CD4-positive, CD25-positive, alpha-beta regulatory T cell (primary cell): Measurements from ENCODE around the gene BRPF1. TPM values are rescaled to one million over a fixed set of nuclear protein-coding genes. Genes with fewer than 3 reads are reported as not detected.

Experiments used
- ATAC-seq, 2 donors: fragments of 150-1000 bp; cut with Tn5 transposase; one replicate each; pipeline ENCODE4 v1.10.0; 2021; ENCODE audit warnings: low read depth in 2 of 2, moderate number of reproducible peaks in 2 of 2, moderate library complexity in 1 of 2
- DNase-seq, 3 donors: peaks; one replicate each; pipeline versions ENCODE4 v3.0.0 to v3.0.0-alpha.2; 2012 to 2022; ENCODE audit warnings: mixed read lengths in 1 of 3
- H3K27ac ChIP-seq: one replicate; pipeline ENCODE4 v1.7.0; 2013; ENCODE audit warnings: mild to moderate bottlenecking, low read length; ENCODE audit not compliant: insufficient read depth, poor library complexity, severe bottlenecking
- H3K27me3 ChIP-seq: one replicate; pipeline ENCODE4 v1.7.0; 2013; ENCODE audit warnings: low read length; ENCODE audit not compliant: control insufficient read depth, insufficient read depth
- H3K36me3 ChIP-seq: one replicate; pipeline ENCODE4 v1.7.0; 2013; ENCODE audit warnings: mild to moderate bottlenecking, low read length, moderate library complexity; ENCODE audit not compliant: control insufficient read depth, insufficient read depth
- H3K4me1 ChIP-seq: 2 replicates; pipeline ENCODE4 v1.7.0; 2013; ENCODE audit warnings: mild to moderate bottlenecking, low read length; ENCODE audit not compliant: insufficient read depth, control insufficient read depth, poor library complexity, severe bottlenecking
- H3K4me3 ChIP-seq: one replicate; pipeline ENCODE4 v1.7.0; 2013; ENCODE audit warnings: low read depth, mild to moderate bottlenecking, low read length, moderate library complexity
- H3K9me3 ChIP-seq, 2 experiments: 1 replicate in 1 of 2; 2 replicates in 1 of 2; pipeline ENCODE4 v1.7.0; 2013; ENCODE audit warnings: low read length in 2 of 2, mild to moderate bottlenecking in 1 of 2, moderate library complexity in 1 of 2; ENCODE audit not compliant: control insufficient read depth in 2 of 2
- H3K27ac Mint-ChIP-seq, 3 donors: one replicate each; pipeline ENCODE4 v1.8.0; 2020 to 2022; ENCODE audit warnings: mild to moderate bottlenecking in 3 of 3, mixed read lengths in 3 of 3, moderate library complexity in 2 of 3
- H3K27me3 Mint-ChIP-seq: one replicate; pipeline ENCODE4 v1.8.0; 2022; ENCODE audit warnings: mild to moderate bottlenecking, mixed read lengths
- H3K36me3 Mint-ChIP-seq: one replicate; pipeline ENCODE4 v1.8.0; 2020; ENCODE audit warnings: mixed read lengths
- H3K4me1 Mint-ChIP-seq, 4 donors: one replicate each; pipeline ENCODE4 v1.8.0; 2020 to 2022; ENCODE audit warnings: mixed read lengths in 4 of 4, mild to moderate bottlenecking in 1 of 4
- H3K4me3 Mint-ChIP-seq, 4 donors: one replicate each; pipeline ENCODE4 v1.8.0; 2020 to 2022; ENCODE audit warnings: mild to moderate bottlenecking in 4 of 4, mixed read lengths in 4 of 4, moderate library complexity in 3 of 4
- H3K9me3 Mint-ChIP-seq, 7 donors: one replicate each; pipeline ENCODE4 v1.8.0; 2020 to 2022; ENCODE audit warnings: mixed read lengths in 7 of 7, mild to moderate bottlenecking in 3 of 7, moderate library complexity in 2 of 7
- polyA plus RNA-seq, 4 donors: library from polyadenylated mRNA; unstranded; fragments of 300-500 nt; fragmentation: Illumina TruSeq; gene quantifications; one replicate each; pipeline ENCODE4 v1.2.3, GENCODE V29; 2021
- total RNA-seq: library from RNA; stranded (reverse); gene quantifications from one replicate; pipeline ENCODE4 v1.2.3, GENCODE V29; 2022

Gene BRPF1
- total and polyA plus RNA-seq, 5 donors from 2014 or later = 6.7 to 41.2 (median 10.3) TPM

DNA sequence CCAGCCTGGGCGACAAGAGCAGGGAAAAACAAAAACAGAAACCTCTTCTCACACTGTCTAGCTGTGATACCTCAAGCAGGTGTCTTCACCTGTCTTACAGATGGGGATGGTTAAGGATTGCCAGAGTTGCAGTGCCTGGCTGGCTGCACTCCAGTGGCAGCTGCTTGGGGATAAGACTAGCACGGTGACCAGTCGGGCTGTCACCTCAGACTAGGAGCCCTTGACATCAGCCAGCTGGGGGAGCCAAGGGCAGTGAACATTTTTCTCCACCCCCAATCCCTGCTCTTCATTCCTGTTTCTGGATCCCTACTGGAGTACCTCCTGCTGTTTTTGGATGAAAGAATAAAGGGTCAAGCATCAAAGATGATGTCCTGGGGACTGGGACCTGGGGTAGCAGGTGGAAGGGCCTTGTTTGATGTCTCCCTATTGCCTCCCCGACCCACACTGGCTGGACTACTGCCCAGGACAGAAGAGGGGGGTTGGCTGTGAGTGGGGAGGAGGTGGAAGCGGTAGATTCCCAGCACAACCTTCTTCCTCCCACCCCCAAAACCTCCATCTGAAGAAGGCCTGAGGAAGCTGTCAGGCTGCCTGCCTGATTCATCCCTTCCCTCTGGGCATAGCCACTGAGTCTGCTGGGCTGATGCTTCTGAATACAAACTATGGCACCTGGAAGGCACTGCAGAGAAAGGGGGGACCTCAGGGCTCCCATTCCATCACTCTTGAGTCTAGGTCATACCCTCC is 34.9 kb upstream of the BRPF1 start:
- H3K4me3 Mint-ChIP-seq = no peak overlapping the region
- H3K4me1 Mint-ChIP-seq = no peaks in the 10 kb centered on the region
- ATAC-seq = no peak
- peaks cover 77% of the 10 kb centered on the region for H3K36me3 ChIP-seq
- no peaks in the 10 kb centered on the region for H3K27me3 Mint-ChIP-seq
- H3K27me3 ChIP-seq = no peaks in the 10 kb centered on the region
- H3K9me3 ChIP-seq = no peaks in the 10 kb centered on the region
- H3K27ac Mint-ChIP-seq = no peak overlapping the region
- H3K4me1 ChIP-seq = no peaks in the 10 kb centered on the region
- DNase-seq = no peak
- H3K4me3 ChIP-seq = no peak overlapping the region
- H3K36me3 Mint-ChIP-seq = peaks cover 69% of the 10 kb centered on the region
- H3K27ac ChIP-seq = no peak overlapping the region
- H3K9me3 Mint-ChIP-seq = no peaks in the 10 kb centered on the region

GRCh38 chr3:9697892-9698291 is 33.6 kb upstream of the BRPF1 start:
- Mint-ChIP-seq H3K9me3 (no peaks in the 10 kb centered on the region), H3K27ac (no peak overlapping the region), H3K4me1 (peaks cover 0 to 1% (median 0%) of the 10 kb centered on the region in 4 donors), H3K27me3 (no peaks in the 10 kb centered on the region), H3K4me3 (no peak overlapping the region), H3K36me3 (peaks cover 71% of the 10 kb centered on the region)
- DNase-seq = no peak
- ATAC-seq = no peak
- Histone ChIP-seq H3K9me3 (no peaks in the 10 kb centered on the region), H3K36me3 (peaks cover 75% of the 10 kb centered on the region), H3K27me3 (no peaks in the 10 kb centered on the region), H3K27ac (no peak overlapping the region), H3K4me1 (no peaks in the 10 kb centered on the region), H3K4me3 (no peak overlapping the region)

DNA sequence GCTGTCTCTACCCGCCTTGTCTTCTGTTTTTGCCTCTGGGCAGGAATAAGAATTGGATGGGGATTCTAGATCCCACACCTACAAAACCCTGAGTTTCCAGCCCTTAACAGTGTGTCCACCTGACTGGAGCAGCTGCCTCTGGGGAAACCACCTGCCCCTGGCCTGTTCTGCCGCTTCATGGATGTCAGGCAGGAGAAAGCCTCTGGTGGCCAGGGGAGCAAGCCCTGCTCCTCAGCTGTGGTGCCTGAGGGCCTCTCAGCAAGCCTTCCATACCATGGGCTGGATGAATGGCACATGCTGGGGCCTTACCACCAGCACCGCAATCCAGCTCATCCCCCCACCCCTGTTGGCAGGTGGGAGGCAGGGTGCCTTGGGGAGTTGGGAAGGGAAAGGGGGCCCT is 33.2 kb upstream of the BRPF1 start:
- Mint-ChIP-seq H3K27me3 (no peaks in the 10 kb centered on the region), H3K9me3 (no peaks in the 10 kb centered on the region), H3K27ac (no peak overlapping the region), H3K4me3 (no peak overlapping the region), H3K4me1 (peaks cover 0 to 5% (median 0%) of the 10 kb centered on the region in 4 donors), H3K36me3 (peaks cover 71% of the 10 kb centered on the region)
- no peaks in the 10 kb centered on the region for H3K9me3 ChIP-seq
- no peak for DNase-seq
- H3K4me1 ChIP-seq = no peaks in the 10 kb centered on the region
- no peak overlapping the region for H3K27ac ChIP-seq
- ATAC-seq = no peak
- peaks cover under 1% of the 10 kb centered on the region for H3K27me3 ChIP-seq
- H3K4me3 ChIP-seq = no peak overlapping the region
- H3K36me3 ChIP-seq = peaks cover 74% of the 10 kb centered on the region

- Histone ChIP-seq H3K27ac (no peak overlapping the region), H3K9me3 (no peaks in the 10 kb centered on the region), H3K4me3 (no peak overlapping the region), H3K36me3 (peaks cover 53% of the 10 kb centered on the region), H3K27me3 (peaks cover 2% of the 10 kb centered on the region), H3K4me1 (peaks cover 13% of the 10 kb centered on the region)
- Mint-ChIP-seq H3K4me1 (peaks cover 0 to 20% (median 0%) of the 10 kb centered on the region in 4 donors), H3K4me3 (no peak overlapping the region), H3K27me3 (peaks cover 7% of the 10 kb centered on the region), H3K27ac (no peak overlapping the region), H3K9me3 (no peaks in the 10 kb centered on the region), H3K36me3 (peaks cover 55% of the 10 kb centered on the region)
- DNase-seq = no peak
- ATAC-seq = no peak
Measured at GRCh38 chr3:9700536-9700935, 31.0 kb upstream of the BRPF1 start.

DNA sequence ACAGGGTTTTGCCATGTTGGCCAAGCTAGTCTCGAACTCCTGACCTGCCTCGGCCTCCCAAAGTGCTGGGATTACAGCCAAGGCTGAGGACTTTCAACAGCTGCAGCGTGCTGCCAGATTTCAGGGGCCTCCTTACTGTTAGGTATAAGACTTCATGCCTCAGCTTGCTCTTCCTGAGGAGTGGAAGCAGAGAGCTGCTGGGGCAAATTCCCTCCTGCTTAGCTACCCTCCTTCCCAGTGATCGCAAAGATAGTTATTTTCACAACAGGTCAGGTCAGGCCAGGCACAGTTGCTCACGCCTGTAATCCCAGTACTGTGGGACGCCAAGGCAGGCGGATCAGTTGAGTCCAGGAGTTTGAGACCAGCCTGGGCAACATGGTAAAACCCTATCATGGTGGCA is 30.5 kb upstream of the BRPF1 start:
- no peak for DNase-seq
- Histone ChIP-seq H3K4me3 (no peak overlapping the region), H3K27me3 (peaks cover 2% of the 10 kb centered on the region), H3K9me3 (no peaks in the 10 kb centered on the region), H3K36me3 (peaks cover 50% of the 10 kb centered on the region), H3K27ac (no peak overlapping the region), H3K4me1 (peaks cover 13% of the 10 kb centered on the region)
- Mint-ChIP-seq H3K9me3 (no peaks in the 10 kb centered on the region), H3K4me1 (peaks cover 0 to 21% (median 0%) of the 10 kb centered on the region in 4 donors), H3K27ac (no peak overlapping the region), H3K4me3 (peak overlapping the region in 1 of 4 donors; percentile 22), H3K36me3 (peaks cover 53% of the 10 kb centered on the region), H3K27me3 (peaks cover 11% of the 10 kb centered on the region)
- no peak for ATAC-seq

- no peak for DNase-seq
Measured at GRCh38 chr3:9701711-9702110, 29.8 kb upstream of the BRPF1 start.

GRCh38 chr3:9703240-9703639 is 28.3 kb upstream of the BRPF1 start:
- no peak for ATAC-seq
- Mint-ChIP-seq H3K4me1 (peaks cover 0 to 25% (median 0%) of the 10 kb centered on the region in 4 donors), H3K36me3 (peaks cover 49% of the 10 kb centered on the region), H3K27ac (no peak overlapping the region), H3K4me3 (peak overlapping the region in 2 of 4 donors; percentile 22 to 49), H3K9me3 (peaks cover 0 to 5% (median 0%) of the 10 kb centered on the region in 7 donors), H3K27me3 (peaks cover 15% of the 10 kb centered on the region)
- no peak for DNase-seq
- H3K27ac ChIP-seq = no peak overlapping the region
- no peaks in the 10 kb centered on the region for H3K9me3 ChIP-seq
- peaks cover 13% of the 10 kb centered on the region for H3K4me1 ChIP-seq
- peaks cover 2% of the 10 kb centered on the region for H3K27me3 ChIP-seq
- no peak overlapping the region for H3K4me3 ChIP-seq
- peaks cover 31% of the 10 kb centered on the region for H3K36me3 ChIP-seq

More at GRCh38 chr3:9701711-9702110, 29.8 kb upstream of the BRPF1 start:
- peaks cover 56% of the 10 kb centered on the region for H3K36me3 Mint-ChIP-seq
- H3K4me1 ChIP-seq = peaks cover 13% of the 10 kb centered on the region
- H3K4me3 Mint-ChIP-seq = no peak overlapping the region
- H3K9me3 Mint-ChIP-seq = no peaks in the 10 kb centered on the region
- H3K4me1 Mint-ChIP-seq = peaks cover 0 to 25% (median 0%) of the 10 kb centered on the region in 4 donors
- peaks cover 15% of the 10 kb centered on the region for H3K27me3 Mint-ChIP-seq
- ATAC-seq = no peak
- H3K27ac ChIP-seq = no peak overlapping the region
- H3K36me3 ChIP-seq = peaks cover 47% of the 10 kb centered on the region
- H3K9me3 ChIP-seq = no peaks in the 10 kb centered on the region
- peaks cover 2% of the 10 kb centered on the region for H3K27me3 ChIP-seq
- H3K27ac Mint-ChIP-seq = no peak overlapping the region
- H3K4me3 ChIP-seq = no peak overlapping the region
